Effector memory CD8-positive, alpha-beta T cell (primary cell): ENCODE measurements around the gene EEPD1.
"Not testable (repeated sequence)": the region's sequence is repeated elsewhere in the genome, so short reads cannot be mapped to it uniquely, and the experiment has no call there.

Source experiments
- ATAC-seq: fragments of 150-1000 bp; cut with Tn5 transposase; replicated peaks from 2 replicates; pipeline ENCODE4 v1.10.0; 2021; ENCODE audit warnings: mild to moderate bottlenecking, moderate library complexity
- DNase-seq, 3 experiments: peaks; one replicate each; pipeline ENCODE4 v3.0.0; 2021
- H3K27ac Mint-ChIP-seq, 2 donors: one replicate each; pipeline ENCODE4 v1.8.0; 2022; ENCODE audit warnings: mild to moderate bottlenecking in 2 of 2, mixed read lengths in 2 of 2, moderate library complexity in 2 of 2
- H3K27me3 Mint-ChIP-seq, 2 donors: one replicate each; pipeline ENCODE4 v1.8.0; 2022; ENCODE audit warnings: mixed read lengths in 2 of 2
- H3K36me3 Mint-ChIP-seq: one replicate; pipeline ENCODE4 v1.8.0; 2022; ENCODE audit warnings: mild to moderate bottlenecking, moderate library complexity, mixed read lengths; ENCODE audit not compliant: insufficient read depth
- H3K4me1 Mint-ChIP-seq, 2 donors: one replicate each; pipeline ENCODE4 v1.8.0; 2022; ENCODE audit warnings: low read depth in 2 of 2, mixed read lengths in 2 of 2
- H3K4me3 Mint-ChIP-seq, 2 donors: one replicate each; pipeline ENCODE4 v1.8.0; 2022; ENCODE audit warnings: mild to moderate bottlenecking in 2 of 2, mixed read lengths in 2 of 2, moderate library complexity in 2 of 2
- H3K9me3 Mint-ChIP-seq, 2 donors: one replicate each; pipeline ENCODE4 v1.8.0; 2022; ENCODE audit warnings: mixed read lengths in 2 of 2

Gene EEPD1

DNA sequence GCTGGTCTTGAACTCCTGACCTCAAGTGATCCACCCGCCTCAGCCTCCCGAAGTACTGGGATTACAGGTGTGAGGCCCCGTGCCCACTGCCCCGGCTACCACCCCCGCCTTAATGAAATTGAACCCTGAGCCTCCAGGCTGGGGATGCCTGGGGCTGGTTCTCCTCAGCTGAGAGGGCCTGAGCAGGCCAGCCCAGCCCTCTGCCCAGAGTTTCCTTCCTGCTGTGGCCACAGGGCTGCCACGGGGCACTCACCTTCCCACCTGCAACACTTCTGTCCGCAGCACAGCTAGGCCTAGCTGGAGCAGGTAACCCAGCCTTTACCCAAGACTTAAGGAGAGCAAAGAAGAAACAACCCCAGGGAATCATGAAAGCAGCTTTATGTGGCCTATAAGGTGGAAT is 158.5 kb downstream of the EEPD1 start:
- Mint-ChIP-seq H3K4me3 (no peak overlapping the region), H3K4me1 (peaks cover 5 to 7% of the 10 kb centered on the region in 2 donors), H3K27me3 (peaks cover 10 to 19% of the 10 kb centered on the region in 2 donors), H3K27ac (no peak overlapping the region), H3K9me3 (no peaks in the 10 kb centered on the region), H3K36me3 (peaks cover 3% of the 10 kb centered on the region)
- DNase-seq (no peak), ATAC-seq (no peak)

DNA sequence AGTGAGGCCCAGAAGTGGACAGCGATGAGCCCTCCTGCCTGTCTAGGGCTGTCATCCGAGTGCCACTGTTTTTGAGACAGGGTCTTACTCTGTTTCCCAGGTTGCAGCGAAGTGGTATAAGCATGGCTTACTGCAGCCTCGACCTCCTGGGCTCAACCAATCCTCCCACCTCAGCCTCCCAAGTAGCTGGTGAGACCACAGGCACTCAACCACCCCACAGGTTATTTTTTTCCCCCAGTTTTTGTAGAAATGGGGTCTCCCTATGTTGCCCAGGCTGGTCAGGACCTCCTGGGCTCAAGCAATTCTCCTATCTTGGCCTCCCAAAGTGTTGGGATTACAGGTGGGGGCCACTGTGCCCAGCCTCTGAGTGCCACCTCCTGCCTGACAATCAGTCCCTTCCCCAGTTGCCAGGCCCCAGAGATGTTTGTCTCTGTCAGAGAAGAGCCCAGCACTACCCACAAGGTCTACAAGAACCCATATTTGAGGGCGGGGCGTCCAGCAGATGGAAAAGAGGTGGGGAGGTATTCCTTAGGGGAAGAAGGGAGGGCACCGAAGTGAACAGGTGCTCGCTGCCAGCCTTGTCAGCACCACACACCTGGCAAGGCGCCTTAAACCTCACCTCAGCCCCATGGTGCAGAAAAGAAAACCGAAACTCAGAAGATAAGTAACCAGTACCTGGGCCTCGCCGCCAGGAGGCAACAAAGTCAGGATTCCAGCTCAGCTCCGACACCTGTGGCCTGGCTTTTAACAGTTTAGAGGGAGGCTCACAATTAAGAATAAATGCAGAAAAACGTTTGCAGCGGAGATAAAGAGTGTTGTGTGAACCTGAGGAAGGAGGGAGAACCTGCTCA is 159.2 kb downstream of the EEPD1 start:
- peak; percentile 70 for ATAC-seq
- H3K4me3 Mint-ChIP-seq, result no peak overlapping the region
- DNase-seq, result peak in 2 of 3 experiments; percentile 9 to 25
- peaks cover 3% of the 10 kb centered on the region for H3K36me3 Mint-ChIP-seq
- H3K9me3 Mint-ChIP-seq, result no peaks in the 10 kb centered on the region
- H3K27me3 Mint-ChIP-seq, result peaks cover 10 to 19% of the 10 kb centered on the region in 2 donors
- H3K4me1 Mint-ChIP-seq, result peaks cover 5 to 7% of the 10 kb centered on the region in 2 donors
- peak overlapping the region; percentile 44 to 55 for H3K27ac Mint-ChIP-seq

DNA sequence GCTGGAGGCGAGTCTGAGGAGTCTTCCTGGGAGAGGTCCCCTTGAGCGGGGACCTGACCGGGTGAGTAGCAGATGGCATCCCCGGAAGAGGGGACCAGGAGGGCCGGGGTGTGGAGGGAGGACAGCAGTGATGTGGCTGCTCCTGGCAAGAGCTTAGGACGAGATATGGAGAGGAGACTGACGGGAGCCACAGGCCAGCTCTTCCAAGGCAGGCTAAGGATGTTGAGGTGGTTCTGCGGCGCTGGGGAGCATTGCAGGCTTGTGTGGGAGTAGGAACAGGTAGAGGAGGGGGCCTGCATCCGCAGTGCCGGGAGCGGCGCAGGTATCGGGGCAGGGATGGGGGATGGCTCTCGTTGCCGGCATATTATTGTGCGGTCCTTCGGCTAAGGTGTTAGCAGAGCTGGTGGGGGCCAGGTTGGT is 159.9 kb downstream of the EEPD1 start:
- H3K36me3 Mint-ChIP-seq, result peaks cover 3% of the 10 kb centered on the region
- no peak overlapping the region for H3K4me3 Mint-ChIP-seq
- no peaks in the 10 kb centered on the region for H3K9me3 Mint-ChIP-seq

DNA sequence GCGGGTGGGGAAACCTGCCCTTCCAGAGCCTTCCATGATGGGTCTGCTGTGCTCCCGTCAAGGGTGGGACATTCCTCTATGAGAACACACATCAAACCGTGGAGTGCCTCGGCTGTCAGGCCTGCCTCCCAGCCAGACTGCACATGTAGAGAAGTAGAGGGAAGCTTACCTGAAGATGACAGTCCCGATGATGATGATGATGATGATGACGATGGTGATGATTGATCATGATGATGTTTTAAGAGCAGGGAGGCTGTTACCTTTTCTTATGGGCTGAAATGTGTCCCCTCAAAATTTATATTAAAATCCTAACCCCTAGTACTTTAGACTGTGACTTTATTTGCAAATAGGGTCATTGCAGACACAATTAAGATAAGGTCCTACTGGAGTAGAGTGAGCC is 160.6 kb downstream of the EEPD1 start:
- ATAC-seq (no peak), DNase-seq (no peak)
- Mint-ChIP-seq H3K36me3 (peaks cover 3% of the 10 kb centered on the region), H3K4me1 (peaks cover 5 to 7% of the 10 kb centered on the region in 2 donors), H3K9me3 (no peaks in the 10 kb centered on the region), H3K27ac (no peak overlapping the region), H3K4me3 (no peak overlapping the region), H3K27me3 (peaks cover 10 to 19% of the 10 kb centered on the region in 2 donors)

More for the DNA sequence above, 159.9 kb downstream of the EEPD1 start:
- DNase-seq (no peak), ATAC-seq (no peak)
- peaks cover 10 to 19% of the 10 kb centered on the region in 2 donors for H3K27me3 Mint-ChIP-seq
- H3K27ac Mint-ChIP-seq, result peak overlapping the region in 1 of 2 donors; percentile 55
- peaks cover 5 to 7% of the 10 kb centered on the region in 2 donors for H3K4me1 Mint-ChIP-seq

GRCh38 chr7:36314491-36314890 is 161.4 kb downstream of the EEPD1 start:
- Mint-ChIP-seq H3K27me3 (peaks cover 10 to 19% of the 10 kb centered on the region in 2 donors), H3K4me3 (no peak overlapping the region)

DNA sequence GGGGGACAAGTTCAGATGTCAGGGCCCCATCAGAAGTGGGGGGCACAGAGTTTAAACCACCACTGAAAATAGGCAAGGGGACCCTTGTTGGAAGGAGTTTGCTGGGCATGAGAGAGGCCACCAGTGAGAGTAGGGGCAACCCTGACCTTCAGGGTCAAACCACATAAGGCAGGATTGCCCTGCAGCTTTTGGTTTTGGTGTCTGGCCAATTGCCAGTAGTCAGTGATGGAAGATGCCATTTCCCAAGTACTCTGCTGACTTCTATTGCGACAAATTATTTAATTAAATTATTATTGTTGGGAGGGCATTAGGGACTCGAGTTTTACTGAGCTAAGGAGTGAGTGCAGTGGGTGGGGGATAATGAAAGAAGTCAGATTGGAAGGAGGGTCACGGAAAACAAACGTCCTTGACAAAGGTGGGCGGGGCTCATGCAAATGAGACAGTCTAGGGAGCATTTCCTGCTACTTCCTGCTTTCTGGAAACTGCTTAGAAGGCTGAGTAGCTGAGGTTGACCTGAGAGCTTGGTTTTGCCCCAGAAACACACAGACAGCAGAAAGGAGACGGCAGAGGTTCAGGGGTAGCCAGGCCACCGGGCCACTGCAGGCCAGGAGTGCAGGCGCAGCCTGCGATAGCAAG is 162.4 kb downstream of the EEPD1 start:
- Mint-ChIP-seq H3K4me3 (no peak overlapping the region), H3K27ac (no peak overlapping the region), H3K9me3 (no peaks in the 10 kb centered on the region), H3K27me3 (peaks cover 14 to 19% of the 10 kb centered on the region in 2 donors), H3K36me3 (peaks cover 3% of the 10 kb centered on the region), H3K4me1 (peaks cover 5 to 7% of the 10 kb centered on the region in 2 donors)
- ATAC-seq, result no peak
- no peak for DNase-seq

More at GRCh38 chr7:36314491-36314890, 161.4 kb downstream of the EEPD1 start:
- DNase-seq, result no peak
- no peak for ATAC-seq
- Mint-ChIP-seq H3K36me3 (peaks cover 3% of the 10 kb centered on the region), H3K9me3 (no peaks in the 10 kb centered on the region), H3K4me1 (peaks cover 5 to 7% of the 10 kb centered on the region in 2 donors), H3K27ac (no peak overlapping the region)

DNA sequence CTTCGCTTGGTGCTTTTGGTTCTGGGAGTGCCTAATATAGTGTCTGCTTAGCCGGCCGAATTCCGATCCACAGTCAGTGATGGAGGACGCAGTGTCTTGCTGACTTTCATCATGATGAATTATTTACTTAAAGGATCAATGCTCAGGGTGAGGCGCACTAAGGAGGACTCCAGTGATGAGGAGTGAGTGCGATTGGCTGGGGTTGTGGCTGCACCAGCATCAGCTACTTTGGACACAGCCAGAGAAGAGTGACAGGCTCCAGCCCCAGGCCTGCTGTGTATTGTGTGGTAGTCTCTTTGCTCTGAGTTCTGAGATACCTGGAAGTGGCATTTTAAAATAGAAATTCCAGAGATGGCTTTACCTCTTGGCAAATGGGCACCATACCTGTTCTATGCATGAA is 163.3 kb downstream of the EEPD1 start:
- Mint-ChIP-seq H3K27ac (no peak overlapping the region), H3K36me3 (peaks cover 3% of the 10 kb centered on the region), H3K9me3 (no peaks in the 10 kb centered on the region), H3K27me3 (peaks cover 19% of the 10 kb centered on the region in 2 donors), H3K4me3 (no peak overlapping the region), H3K4me1 (peaks cover 5 to 7% of the 10 kb centered on the region in 2 donors)
- DNase-seq, result no peak
- ATAC-seq, result no peak

DNA sequence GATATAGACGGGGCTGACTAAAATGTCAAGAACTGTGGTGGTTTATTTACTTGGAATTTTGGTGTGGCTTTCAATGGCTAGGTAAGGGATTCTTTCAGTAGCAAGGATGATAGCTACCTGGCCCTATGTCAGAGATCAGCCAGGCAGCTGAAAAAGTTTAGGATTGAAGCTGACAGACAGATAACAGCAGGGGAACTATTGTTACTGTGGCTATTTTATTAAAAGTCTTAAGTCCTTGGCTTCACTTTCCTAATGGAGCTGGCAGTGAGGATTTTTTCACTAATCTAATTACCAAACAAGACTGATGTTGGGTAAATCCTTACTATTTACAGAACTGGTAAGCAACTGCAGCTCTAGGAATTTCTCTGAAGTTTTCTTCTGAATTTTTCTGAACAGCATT is 164.2 kb downstream of the EEPD1 start:
- H3K27me3 Mint-ChIP-seq, result peaks cover 17 to 23% of the 10 kb centered on the region in 2 donors

DNA sequence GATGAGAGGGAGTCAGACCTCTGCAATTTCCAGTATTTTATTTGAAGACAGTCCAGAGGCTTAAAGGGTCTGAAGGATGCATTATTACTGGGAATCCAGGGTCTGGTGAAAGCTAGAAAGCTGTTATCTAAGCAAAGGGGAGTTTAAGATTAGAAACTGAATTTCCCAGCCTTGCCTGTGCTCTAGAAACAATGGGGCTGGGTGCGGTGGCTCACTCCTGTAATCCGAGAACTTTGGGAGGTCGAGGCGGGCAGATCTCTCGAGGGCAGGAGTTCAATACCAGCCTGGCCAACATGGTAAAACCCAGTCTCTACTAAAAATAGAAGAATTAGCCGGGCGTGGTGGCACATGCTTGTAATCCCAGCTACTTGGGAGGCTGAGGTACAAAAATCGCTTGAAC is 165.1 kb downstream of the EEPD1 start:
- Mint-ChIP-seq H3K27me3 (peaks cover 9 to 24% of the 10 kb centered on the region in 2 donors), H3K4me3 (no peak overlapping the region), H3K9me3 (no peaks in the 10 kb centered on the region), H3K27ac (no peak overlapping the region), H3K36me3 (no peaks in the 10 kb centered on the region), H3K4me1 (no peaks in the 10 kb centered on the region)
- no peak for ATAC-seq
- DNase-seq, result no peak

More for the DNA sequence above, 164.2 kb downstream of the EEPD1 start:
- ATAC-seq, result no peak
- peaks cover 5 to 7% of the 10 kb centered on the region in 2 donors for H3K4me1 Mint-ChIP-seq
- no peaks in the 10 kb centered on the region for H3K36me3 Mint-ChIP-seq
- H3K27ac Mint-ChIP-seq, result no peak overlapping the region
- H3K9me3 Mint-ChIP-seq, result no peaks in the 10 kb centered on the region
- DNase-seq, result no peak
- H3K4me3 Mint-ChIP-seq, result no peak overlapping the region

- H3K9me3 Mint-ChIP-seq, H3K4me1 Mint-ChIP-seq, H3K27ac Mint-ChIP-seq, ATAC-seq, H3K36me3 Mint-ChIP-seq, H3K4me3 Mint-ChIP-seq, DNase-seq: not testable (repeated sequence)
- H3K27me3 Mint-ChIP-seq, result peaks cover 0 to 23% of the 10 kb centered on the region in 2 donors
Measured at GRCh38 chr7:36321284-36321683, 168.2 kb downstream of the EEPD1 start.

DNA sequence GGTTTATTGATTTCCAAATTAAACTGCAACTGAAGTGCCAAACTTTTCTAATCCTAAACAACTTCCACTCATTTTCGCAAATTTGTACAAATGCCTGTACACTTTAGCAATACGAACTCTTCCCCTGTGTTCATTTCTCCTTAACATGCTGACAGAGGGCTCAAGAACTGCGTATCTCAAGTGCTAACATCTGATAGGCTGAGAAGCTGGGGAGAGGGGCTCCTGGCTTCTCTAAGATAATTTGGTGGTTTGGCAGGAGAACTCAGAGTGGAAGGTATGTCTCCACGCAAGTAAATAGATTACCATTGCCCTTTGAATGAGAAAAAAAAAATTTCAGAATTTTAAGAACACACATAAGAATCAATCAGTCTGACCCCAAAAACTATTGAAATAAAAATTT is 183.3 kb downstream of the EEPD1 start:
- Mint-ChIP-seq H3K27ac (no peak overlapping the region), H3K4me1 (no peaks in the 10 kb centered on the region), H3K27me3 (peaks cover 0 to 8% of the 10 kb centered on the region in 2 donors), H3K4me3 (no peak overlapping the region), H3K36me3 (no peaks in the 10 kb centered on the region), H3K9me3 (no peaks in the 10 kb centered on the region)
- DNase-seq (no peak), ATAC-seq (no peak)

GRCh38 chr7:36338256-36338655 is 185.2 kb downstream of the EEPD1 start:
- no peak for DNase-seq
- Mint-ChIP-seq H3K4me3 (no peak overlapping the region), H3K27ac (no peak overlapping the region), H3K36me3 (no peaks in the 10 kb centered on the region), H3K4me1 (no peaks in the 10 kb centered on the region), H3K27me3 (peaks cover 0 to 19% of the 10 kb centered on the region in 2 donors), H3K9me3 (no peaks in the 10 kb centered on the region)
- no peak for ATAC-seq

DNA sequence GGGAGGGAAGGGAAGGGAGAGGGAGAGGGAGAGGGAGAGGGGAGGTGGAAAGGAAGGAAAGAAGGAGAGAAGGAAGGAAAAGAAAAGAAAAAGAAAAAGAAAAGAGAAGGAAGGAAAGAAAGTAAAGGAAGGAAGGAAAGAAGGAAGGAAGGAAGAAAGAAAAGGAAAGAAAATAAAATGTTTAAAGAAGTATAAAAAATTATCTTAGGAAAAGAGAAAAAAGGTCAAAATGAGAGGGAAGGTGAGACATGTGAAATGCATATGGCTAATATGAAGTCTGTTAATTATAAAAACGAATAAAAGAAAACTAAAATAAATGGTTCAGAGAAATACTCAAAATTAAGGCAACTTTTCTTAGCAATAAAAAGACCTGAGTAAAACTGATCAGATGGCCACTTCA is 190.5 kb downstream of the EEPD1 start:
- DNase-seq (no peak), ATAC-seq (no peak)
- Mint-ChIP-seq H3K9me3 (no peaks in the 10 kb centered on the region), H3K4me3 (no peak overlapping the region), H3K27ac (no peak overlapping the region), H3K4me1 (no peaks in the 10 kb centered on the region), H3K36me3 (no peaks in the 10 kb centered on the region), H3K27me3 (peaks cover 0 to 19% of the 10 kb centered on the region in 2 donors)

- H3K27ac Mint-ChIP-seq, result no peak overlapping the region
- ATAC-seq (no peak), DNase-seq (no peak)
- peaks cover 0 to 19% of the 10 kb centered on the region in 2 donors for H3K27me3 Mint-ChIP-seq
- no peaks in the 10 kb centered on the region for H3K4me1 Mint-ChIP-seq
- no peak overlapping the region for H3K4me3 Mint-ChIP-seq
- no peaks in the 10 kb centered on the region for H3K9me3 Mint-ChIP-seq
- H3K36me3 Mint-ChIP-seq, result no peaks in the 10 kb centered on the region
Measured at GRCh38 chr7:36344622-36345021, 191.6 kb downstream of the EEPD1 start.
